ENCODE measurements around the gene EYA3.
A peak's percentile ranks its signal among the peaks of the same experiment; 100 is the strongest.
"Not testable (repeated sequence)": the region's sequence is repeated elsewhere in the genome, so short reads cannot be mapped to it uniquely, and the experiment has no call there.

EYA3 gene

GRCh38 chr1:28027238-28027637, 61.2 kb downstream of the EYA3 start:
- no peak for DNase-seq

DNA sequence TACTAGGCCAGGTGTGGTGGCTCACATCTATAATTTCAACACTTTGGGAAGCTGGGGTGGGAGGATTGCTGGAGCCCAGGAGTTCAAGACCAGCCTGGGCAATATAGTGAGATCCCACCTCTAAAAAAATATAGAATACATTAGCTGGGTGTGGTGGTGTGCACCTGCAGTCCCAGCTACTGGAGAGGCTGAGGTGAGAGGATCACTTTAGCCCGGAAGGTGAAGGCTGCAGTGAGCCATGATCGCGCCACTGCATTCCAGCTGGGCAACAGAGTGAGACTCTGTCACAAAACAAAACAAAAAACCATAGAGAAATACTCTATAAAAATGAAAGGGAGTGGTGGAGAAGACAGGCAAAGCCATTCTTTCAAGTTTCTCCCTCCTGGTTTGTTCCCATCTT, 62.1 kb downstream of the EYA3 start:
- no peak for DNase-seq

- DNase-seq: no peak
These were observed 67.3 kb downstream of the EYA3 start for GRCh38 chr1:28021064-28021463.

DNA sequence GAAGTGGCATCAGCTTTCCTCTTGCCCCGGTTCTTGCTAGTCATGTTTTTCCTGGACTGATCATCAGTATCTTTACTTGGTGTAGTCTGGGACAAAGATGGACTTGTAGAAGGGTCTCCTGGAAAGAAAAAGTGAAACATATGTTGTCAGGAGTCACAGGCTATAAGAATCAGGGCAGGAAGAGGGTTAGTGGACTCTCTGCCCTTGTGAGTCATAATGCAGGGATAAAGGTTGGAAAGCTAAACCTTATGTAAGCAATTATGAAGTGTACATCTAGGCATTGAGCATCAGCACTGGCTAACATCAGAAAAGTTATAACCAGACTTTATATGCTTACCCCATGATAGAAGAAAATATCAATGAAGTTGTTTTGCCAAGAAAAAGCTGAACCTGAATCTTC, 77.4 kb downstream of the EYA3 start:
- DNase-seq: no peak

DNA sequence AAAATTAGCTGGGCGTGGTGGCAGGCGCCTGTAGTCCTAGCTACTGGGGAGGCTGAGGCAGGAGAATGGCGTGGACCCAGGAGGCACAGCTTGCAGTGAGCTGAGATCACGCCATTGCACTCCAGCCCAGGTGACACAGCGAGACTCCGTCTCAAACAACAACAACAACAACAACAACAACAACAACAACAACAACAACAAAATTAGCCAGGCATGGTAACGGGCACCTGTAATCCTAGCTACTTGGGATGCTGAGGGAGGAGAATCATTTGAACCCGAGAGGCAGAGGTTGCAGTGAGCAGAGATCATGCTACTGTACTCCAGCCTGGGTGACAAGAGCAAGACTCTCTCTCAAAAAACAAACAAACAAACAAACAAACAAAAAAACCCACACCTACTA, 85.3 kb downstream of the EYA3 start:
- not testable (repeated sequence) for DNase-seq

- DNase-seq: no peak
These were observed 85.8 kb downstream of the EYA3 start for GRCh38 chr1:28002600-28002999.

DNA sequence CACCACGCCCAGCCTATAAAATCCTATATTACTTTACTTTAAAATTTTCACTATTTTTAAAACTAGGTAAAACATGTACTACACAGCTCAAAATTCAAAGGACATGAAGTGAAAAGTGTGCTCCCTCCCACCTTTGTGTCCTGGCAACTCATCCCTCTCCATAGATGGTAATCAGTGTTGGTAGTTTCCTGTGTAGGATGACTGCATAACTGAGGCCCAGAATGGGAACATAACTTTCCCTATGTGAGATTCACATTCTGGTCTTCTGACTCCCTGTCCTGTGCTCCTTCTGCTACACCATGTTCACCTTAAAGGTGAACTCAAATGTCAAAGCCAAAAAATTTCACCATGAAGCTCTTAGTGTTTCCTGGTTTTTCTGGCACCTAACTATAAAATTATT, 89.4 kb downstream of the EYA3 start:
- DNase-seq: no peak

DNA sequence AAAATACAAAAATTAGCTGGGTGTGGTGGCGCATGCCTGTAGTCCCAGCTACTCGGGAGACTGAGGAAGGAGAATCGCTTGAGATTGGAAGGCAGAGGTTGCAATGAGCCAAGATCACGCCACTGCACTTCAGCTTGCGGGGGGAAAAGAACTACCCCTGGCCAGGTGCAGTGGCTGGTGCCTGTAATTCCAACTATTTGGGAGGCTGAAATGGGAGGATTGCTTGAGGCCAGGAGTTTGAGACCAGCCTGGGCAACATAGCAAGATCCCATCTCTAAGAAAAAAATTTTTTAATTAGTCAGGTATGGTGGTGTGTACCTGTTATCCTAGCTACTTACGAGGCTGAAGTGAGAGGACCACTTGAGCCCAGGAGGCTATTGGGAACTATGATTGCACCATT, 93.9 kb downstream of the EYA3 start:
- not testable (repeated sequence) for DNase-seq

- DNase-seq: no peak
These were observed 94.3 kb downstream of the EYA3 start for GRCh38 chr1:27994060-27994459.

DNA sequence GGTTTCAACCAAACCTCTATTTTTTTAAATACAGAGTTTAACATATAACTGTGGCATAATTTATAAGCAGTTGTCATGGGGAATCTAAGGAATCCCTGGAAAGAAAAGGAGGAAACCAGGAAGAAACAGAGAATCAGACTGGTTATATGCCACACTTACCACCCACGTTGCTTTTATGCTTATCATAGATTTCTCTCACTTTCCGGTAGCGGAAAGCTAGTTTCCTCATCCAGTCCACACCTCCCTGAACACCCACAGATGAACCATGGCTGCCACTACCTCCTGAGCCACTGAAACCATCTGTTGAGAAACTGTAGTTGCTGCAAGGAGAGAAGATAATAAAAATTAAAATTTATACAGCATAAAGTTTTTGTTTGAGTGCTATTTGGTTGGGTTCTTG, 95.2 kb downstream of the EYA3 start:
- no peak for DNase-seq

DNA sequence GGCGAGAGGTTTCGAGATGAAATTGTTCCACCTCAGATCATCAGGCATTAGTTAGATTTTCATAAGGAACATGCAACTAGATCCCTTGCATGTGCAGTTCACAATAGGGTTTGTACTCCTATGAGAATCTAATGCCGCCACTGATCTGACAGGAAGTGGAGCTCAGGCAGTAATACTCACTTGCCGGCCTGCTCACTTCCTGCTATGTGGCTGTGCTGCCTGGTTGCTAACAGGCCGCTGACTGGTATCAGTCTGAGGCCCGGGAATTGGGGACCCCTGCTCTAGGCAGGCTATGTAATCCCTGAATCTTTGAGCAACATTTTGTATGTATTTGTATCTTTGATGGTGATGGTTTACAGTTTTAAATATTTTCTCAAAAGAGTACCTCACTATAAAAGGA, 96.1 kb downstream of the EYA3 start:
- DNase-seq: peak; percentile 47

- DNase-seq: no peak
These were observed 97.4 kb downstream of the EYA3 start for GRCh38 chr1:27990920-27991537.

- no peak for DNase-seq
These were observed 107.3 kb downstream of the EYA3 start for GRCh38 chr1:27981145-27981544.

DNA sequence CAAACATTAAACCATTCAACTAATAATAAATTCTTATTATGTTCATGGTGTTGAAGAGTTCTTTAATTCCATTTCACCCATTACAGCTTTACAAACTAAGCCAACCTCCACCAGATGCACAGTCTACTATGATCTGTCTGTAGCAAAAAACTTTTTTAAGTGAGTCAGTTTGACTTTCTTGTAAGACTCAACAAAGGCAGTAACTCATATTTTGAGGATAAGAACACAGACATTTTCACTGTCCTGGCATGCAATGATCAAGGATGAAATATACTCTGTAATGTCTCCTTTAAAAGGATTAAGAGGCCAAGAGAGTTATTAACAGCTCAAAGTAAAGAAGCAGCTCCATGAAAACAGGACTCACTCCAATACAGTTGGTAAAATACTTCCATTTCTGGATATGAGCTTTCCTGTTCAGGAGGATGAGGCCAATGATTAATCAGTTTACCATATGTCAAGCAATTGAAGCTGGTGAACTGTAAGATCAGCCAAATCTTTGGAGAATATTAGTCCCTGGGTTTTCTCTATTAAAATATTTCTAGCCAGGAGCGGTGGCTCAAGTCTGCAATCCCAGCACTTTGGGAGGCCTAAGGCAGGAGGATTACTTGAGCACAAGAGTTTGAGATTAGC, 108.1 kb downstream of the EYA3 start:
- DNase-seq: no peak

DNA sequence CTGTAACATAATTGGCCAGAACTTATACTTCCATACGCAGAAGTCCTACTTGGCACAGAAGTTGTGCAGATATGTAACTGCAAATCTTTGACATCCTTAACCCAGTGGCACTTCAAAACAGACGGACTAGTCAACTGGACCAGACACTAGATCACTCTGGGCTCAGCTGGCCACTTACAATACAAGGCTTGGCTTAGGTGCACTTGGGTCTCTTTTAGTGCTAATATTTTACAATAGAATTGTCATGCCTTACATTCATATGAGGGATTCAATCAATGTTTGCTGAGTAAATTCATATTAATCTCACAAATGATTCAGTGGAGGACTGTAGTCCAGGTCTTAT, 108.6 kb downstream of the EYA3 start:
- no peak for DNase-seq

GRCh38 chr1:27979151-27979858, 109.1 kb downstream of the EYA3 start:
- DNase-seq: no peak

- no peak for DNase-seq
These were observed 114.0 kb downstream of the EYA3 start for GRCh38 chr1:27974417-27974781.

DNA sequence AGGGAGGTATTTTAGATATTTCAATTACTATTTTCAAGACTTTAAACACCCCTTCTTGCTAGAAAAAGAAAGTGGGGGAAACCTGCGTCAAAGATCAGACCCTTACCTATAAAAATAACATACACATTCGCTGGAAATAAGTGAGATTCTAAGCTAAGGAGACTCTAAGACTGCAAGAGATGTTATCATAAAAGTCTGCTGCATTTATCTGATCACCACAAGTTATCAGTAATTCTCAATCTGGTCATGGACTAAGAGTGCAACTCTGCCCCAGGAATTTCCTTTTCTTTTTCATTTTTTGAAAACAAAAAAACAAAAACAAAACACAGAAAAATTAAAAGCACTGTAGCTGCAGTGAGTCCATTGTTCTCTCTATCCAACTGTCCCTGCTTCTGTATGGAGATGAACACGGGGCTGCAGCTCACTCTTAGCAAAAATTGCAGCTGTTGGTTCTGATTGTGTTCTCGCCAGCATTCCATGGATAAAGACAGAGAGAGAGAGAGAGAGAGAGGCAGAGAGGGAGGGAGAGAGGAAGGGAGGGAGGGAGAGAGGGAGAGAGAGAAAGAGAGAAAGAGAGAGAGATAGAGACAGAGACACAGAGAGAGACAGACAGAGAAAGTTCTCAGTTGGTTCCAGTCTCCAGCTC, 114.5 kb downstream of the EYA3 start:
- DNase-seq: no peak

- DNase-seq: no peak
These were observed 116.3 kb downstream of the EYA3 start for GRCh38 chr1:27972141-27972540.

GRCh38 chr1:27971674-27972073, 116.7 kb downstream of the EYA3 start:
- DNase-seq: no peak

GRCh38 chr1:27970401-27970800, 118.0 kb downstream of the EYA3 start:
- no peak for DNase-seq

DNA sequence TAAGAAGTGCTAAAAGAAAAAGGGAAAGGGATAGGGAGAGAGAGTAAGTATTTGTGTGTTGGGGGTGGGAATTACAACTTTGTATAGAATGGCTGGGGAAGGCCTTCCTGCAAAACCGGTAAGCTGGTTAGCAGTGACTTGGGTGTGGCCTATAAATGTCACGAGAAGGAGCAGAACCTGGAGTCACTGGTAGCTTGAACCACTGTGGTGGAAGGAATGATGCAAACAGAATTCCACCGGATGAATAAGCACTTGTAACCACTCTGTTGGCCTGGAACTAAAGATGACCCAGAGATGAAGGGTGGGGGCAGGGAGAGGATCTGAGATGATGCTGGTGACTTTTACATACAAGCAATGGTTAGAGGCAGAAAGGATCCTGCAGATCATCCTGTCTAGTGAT, 119.7 kb downstream of the EYA3 start:
- DNase-seq: no peak

DNA sequence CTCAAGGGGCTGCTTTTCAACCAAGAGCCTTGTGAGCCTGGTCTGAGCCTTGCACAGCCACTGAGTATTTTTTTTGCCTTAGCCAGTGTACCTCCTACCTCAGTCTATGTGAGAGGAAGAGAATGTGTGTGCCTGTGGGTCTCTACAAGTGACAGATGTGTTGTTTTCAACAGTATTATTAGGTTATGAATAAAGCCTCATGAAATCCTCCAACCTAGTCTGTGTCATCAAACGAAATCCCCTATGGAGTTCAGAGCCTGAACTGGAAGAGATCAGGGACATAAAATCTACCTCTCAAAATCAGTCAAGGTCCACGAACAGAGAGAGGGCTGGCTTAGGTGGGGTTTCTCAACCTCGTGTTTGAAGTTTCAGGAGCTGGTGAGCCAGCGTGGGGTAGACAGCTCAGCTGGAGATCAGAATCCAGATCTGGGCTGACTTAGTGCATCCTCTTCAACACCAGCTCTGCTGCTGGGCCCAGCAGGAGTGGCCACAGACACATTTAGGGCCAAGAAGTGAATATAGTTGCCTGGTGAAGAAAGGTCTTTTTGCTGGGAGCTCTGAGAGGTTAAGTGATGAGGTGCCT, 120.4 kb downstream of the EYA3 start:
- no peak for DNase-seq
